VCaP (cell line): ENCODE data around the gene FOXK1.
A peak's percentile ranks its signal among the peaks of the same experiment; 100 is the strongest.

Experiments
- H3K27ac ChIP-seq: fragments of 450-650 bp; 2 replicates; pipeline ENCODE4 v1.5.1; 2017
- TF ChIP-seq, protein P1 (sequence below): fragments of 450-650 bp; conservative IDR thresholded peaks from 2 replicates; pipeline ENCODE4 v1.5.1; 2017; ENCODE audit warnings: mild to moderate bottlenecking, moderate library complexity

The FOXK1 gene

GRCh38 chr7:4749798-4750197 is 67.7 kb downstream of the FOXK1 start:
- no peak overlapping the region for H3K27ac ChIP-seq
- TF ChIP-seq, protein P1, sequence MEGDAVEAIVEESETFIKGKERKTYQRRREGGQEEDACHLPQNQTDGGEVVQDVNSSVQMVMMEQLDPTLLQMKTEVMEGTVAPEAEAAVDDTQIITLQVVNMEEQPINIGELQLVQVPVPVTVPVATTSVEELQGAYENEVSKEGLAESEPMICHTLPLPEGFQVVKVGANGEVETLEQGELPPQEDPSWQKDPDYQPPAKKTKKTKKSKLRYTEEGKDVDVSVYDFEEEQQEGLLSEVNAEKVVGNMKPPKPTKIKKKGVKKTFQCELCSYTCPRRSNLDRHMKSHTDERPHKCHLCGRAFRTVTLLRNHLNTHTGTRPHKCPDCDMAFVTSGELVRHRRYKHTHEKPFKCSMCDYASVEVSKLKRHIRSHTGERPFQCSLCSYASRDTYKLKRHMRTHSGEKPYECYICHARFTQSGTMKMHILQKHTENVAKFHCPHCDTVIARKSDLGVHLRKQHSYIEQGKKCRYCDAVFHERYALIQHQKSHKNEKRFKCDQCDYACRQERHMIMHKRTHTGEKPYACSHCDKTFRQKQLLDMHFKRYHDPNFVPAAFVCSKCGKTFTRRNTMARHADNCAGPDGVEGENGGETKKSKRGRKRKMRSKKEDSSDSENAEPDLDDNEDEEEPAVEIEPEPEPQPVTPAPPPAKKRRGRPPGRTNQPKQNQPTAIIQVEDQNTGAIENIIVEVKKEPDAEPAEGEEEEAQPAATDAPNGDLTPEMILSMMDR, result no peak

DNA sequence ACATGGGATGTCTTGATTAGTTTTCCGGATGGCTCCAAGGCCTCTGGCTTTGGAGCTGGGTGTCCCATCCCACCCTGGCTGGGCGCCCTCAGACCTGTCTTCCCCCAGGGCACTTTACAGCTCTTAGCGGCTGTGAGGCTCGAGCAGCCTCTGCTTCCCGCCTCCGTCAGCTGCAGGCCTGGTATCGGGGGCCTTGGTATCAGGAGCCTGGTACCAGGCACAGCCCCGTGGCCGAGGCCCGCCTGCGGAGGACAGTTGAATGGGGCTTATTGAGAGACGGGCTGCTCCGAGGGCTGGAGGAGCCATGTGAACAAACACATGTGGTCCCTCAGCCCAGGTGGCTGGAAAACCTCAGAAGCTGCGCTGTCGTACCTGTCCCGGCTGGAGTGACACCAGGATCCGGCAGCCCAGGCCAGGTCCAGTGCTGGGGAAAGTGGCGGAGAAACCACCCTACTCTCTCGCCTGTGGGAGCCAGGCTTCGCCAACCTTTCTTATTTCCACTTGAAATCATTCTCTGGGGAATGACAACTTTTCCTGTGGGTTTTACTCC is 69.4 kb downstream of the FOXK1 start:
- H3K27ac ChIP-seq, result no peak overlapping the region
- TF ChIP-seq, protein P1, result no peak

DNA sequence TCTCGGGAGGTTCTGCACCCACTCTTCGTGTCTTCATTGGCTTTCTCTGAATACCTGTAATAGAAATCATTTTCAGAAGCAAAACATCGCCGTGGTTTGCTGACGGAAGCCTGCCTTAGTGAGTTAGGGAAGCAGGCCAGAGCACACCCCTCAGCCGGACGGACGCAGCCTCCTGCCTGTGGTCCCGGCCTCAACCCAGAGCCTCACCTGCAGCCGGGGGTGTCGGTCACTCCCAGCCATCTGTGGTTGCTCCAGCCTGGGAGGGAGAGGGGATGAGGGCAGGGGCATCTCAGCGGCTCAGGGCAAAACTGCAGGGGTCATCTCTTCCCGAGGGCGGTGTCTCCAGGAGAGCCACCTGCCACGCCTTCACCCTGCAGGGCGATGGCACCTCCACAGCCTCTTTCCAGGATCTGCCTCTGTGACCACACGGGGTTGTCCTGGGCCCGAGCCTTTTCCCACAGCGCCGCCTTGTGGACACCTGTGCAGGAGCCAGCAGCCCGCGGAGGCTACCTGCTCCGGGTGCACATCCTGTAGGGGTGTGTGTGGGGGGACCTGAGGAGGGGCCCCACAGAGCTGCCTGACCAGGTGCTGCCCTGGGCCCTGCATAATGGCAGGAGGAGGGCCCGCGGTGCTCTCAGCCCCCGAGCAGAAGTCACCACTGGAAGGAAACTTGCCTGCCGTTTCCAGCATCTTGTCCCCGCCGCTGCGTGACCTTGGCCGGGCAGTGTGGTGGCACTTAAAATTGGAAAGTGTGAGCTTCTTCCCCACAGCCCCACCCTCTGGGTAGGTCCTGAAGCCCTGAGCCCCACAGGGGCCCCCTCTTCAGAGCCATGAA is 71.7 kb downstream of the FOXK1 start:
- TF ChIP-seq, protein P1, result peak; percentile 92

GRCh38 chr7:4754433-4755010 is 72.4 kb downstream of the FOXK1 start:
- TF ChIP-seq, protein P1, result no peak
- H3K27ac ChIP-seq, result no peak overlapping the region

More for the DNA sequence above, 71.7 kb downstream of the FOXK1 start:
- no peak overlapping the region for H3K27ac ChIP-seq

DNA sequence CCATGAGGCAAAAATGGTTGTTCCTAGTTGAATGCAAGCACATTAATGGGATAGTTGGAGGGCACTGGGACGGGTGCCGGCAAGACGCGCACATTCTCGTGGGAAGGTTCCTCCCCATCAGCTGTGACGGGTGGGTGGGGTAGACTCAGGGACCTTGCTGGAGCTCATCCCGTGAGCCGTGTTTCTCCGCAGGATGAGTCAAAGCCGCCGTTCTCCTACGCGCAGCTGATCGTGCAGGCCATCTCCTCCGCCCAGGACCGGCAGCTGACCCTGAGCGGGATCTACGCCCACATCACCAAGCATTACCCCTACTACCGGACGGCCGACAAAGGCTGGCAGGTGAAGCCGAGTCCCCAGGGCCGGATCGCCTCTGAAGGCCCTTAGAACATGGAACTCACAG is 73.0 kb downstream of the FOXK1 start:
- TF ChIP-seq, protein P1, result no peak
- H3K27ac ChIP-seq, result no peak overlapping the region

DNA sequence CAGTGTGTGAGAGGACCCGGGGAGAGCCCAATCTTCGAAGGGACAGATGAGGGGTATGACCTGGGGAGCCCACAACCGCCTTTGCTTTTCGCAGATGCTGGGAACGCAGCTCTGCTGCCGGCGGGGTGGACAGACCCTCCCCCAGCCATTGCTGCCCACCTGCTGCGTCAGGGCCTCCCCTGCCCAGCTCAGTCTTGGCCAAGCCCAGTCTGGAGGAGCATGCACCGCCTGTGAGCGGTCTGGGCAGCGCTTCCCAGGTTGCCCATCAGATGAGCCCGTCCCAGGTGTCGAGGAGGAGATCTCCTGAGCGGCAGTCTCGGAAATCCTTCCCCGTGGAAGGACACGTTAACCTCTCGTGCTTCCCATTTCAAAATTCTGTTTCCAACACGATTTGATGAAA is 76.0 kb downstream of the FOXK1 start:
- no peak overlapping the region for H3K27ac ChIP-seq
- TF ChIP-seq, protein P1, result no peak

DNA sequence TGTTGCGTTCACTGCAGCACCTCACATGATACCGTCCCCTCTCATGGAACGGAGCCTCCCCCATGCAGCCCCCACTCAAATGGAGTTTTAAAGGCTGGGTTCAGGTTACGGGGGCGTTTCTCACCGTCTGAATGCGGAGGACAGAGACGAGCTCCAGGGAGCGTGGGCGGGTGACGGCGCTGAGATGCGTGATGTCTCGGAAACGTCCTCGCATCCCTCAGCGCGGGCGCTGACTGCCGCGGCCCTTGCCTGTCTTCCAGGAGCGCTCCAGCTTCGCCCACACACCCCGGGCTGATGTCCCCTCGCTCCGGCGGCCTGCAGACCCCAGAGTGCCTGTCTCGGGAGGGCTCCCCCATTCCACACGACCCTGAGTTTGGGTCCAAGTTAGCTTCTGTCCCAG is 76.7 kb downstream of the FOXK1 start:
- TF ChIP-seq, protein P1, result no peak
- no peak overlapping the region for H3K27ac ChIP-seq
